Hematopoietic multipotent progenitor cell treated with erythropoietin and hydrocortisone succinate and interleukin-3 and kit ligand, for 6 days (in vitro differentiated cells): ENCODE data around the gene PEBP1.

ENCODE experiments used
- DNase-seq: peaks from one replicate; pipeline ENCODE4 v3.0.0-alpha.2; 2015

Gene PEBP1

DNA sequence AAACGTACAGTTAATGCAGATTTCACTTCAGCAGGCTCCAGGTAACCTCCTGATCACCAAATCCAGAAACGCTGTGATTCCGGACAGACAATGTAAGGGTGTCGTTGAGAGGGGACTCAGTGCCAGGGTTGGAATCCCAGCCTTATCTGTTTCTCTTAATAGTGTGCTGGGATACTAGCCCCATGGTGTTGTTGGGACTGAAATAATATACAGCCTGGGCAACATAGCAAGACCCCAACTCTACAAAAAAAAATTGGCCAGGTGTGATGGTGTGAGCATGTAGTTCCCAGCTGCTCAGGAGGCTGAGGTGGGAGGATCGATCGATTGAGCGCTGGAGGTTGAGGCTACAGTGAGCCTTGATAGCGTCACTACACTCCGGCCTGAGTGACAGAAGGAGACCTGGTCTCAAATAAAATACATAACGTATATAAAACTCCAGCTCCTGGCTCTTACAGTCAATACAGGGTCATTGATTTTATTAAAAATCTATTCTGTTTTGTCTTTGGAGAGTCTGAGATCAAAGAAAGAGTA, 1.3 kb downstream of the PEBP1 start:
- DNase-seq, result no peak

DNA sequence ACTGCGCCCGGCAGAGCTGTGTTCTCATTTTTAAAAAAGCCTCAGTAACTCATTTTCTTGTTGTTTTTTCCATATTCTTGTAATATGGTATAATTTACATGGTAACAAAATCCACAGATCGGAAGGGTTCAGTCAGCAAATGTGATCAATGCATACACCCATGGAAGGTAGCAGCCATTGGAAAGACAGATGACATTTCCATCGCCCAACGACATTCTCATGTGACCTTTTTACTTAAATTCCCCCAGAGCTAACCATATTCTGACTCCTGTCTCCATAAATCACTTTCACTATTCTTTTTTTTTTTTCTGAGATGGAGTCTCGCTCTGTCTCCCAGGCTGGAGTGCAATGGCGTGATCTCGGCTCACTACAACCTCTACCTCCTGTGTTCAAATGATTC, 4.9 kb downstream of the PEBP1 start:
- no peak for DNase-seq

DNA sequence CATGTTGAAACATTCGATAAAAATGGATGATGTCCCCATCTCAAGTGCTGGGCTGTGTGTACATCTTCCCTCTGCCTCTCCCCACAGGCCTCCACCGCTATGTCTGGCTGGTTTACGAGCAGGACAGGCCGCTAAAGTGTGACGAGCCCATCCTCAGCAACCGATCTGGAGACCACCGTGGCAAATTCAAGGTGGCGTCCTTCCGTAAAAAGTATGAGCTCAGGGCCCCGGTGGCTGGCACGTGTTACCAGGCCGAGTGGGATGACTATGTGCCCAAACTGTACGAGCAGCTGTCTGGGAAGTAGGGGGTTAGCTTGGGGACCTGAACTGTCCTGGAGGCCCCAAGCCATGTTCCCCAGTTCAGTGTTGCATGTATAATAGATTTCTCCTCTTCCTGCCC, 8.6 kb downstream of the PEBP1 start:
- no peak for DNase-seq

DNA sequence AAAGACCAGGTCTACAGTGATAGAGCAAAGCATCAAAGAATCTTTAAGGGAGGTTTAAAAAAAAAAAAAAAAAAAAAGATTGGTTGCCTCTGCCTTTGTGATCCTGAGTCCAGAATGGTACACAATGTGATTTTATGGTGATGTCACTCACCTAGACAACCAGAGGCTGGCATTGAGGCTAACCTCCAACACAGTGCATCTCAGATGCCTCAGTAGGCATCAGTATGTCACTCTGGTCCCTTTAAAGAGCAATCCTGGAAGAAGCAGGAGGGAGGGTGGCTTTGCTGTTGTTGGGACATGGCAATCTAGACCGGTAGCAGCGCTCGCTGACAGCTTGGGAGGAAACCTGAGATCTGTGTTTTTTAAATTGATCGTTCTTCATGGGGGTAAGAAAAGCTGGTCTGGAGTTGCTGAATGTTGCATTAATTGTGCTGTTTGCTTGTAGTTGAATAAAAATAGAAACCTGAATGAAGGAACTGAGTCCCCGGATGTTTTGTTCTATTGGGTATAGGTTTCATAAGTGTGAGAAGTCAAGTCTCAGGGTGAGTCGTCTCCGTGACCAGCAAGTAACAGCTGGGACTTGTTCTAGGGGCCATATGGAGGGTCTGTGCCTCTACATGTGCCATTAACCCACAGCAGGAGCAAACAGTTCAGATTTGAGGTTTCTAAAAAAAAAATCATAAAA, 9.3 kb downstream of the PEBP1 start:
- no peak for DNase-seq

DNA sequence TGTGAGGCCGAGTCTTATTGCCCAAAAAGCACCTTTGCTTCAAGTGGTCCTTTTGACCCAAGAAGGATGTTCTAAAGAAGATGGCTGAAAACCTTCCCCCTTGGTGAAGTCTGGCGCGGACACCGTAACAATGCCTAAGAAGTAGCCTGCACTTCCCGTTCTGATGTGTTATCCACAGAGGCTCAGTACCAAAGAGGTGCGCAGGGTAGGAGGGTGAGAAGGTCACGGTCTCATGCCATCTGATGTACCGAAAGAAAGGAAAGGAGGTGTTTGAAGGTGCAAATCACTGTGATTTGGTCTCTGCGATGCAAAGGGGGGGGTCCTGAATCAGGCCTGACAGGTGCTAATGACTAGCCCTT, 9.9 kb downstream of the PEBP1 start:
- no peak for DNase-seq

DNA sequence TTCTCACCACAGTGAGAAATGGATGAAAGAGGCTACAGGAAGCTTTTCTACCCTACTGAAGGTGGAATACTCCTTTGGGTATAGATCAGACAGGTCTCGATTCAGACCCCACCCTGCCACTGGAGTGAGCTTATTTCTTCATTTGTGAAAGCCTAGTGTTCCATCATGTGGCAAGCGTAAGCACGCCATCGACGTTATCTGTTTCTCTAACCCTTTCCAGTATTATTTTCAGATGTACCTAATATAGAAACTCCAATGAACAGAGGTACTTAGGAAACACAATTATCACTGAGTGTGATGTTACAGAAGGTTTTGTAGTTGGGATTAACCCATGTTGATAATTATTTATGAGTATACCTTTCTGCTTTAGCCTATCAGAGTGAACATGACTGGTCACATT, 12.4 kb downstream of the PEBP1 start:
- no peak for DNase-seq

DNA sequence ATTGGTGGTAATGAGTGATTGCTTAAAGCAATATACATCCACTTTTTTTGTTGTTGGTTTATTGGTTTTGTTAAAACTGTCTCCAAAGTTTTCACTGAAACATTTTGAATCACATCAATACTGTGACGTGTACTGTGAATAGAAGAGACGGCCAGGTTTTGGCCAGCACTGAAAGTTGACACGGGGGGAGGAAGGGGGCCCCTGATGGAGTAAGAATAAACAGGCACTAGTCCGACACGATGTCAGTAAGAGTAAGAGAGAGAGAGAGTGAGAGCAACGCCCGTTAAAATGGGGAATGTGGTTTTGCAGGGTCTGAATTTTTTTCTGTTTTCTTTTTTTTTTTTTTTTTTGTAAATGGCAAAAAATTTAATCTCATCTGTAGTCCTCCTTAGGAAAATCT, 14.7 kb downstream of the PEBP1 start:
- no peak for DNase-seq

DNA sequence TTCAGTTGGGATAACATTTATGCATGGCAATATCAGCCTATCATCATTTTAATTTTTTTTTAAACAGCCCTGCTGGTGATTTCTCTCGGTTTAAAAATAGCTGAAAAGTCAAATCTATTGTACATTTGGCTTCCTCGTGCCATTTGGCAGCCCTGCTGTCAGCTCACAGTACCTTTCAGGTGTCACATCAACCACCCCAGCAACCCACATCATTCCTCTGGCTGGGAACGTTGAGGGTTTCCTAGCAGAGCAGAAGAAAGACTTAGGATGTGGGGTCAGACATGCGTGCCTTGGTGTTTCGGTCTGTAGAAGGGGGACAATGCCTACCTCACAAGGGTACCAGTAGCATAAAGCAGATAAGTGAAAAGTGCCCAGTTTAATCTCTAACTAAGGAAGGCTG, 15.8 kb downstream of the PEBP1 start:
- DNase-seq, result no peak

DNA sequence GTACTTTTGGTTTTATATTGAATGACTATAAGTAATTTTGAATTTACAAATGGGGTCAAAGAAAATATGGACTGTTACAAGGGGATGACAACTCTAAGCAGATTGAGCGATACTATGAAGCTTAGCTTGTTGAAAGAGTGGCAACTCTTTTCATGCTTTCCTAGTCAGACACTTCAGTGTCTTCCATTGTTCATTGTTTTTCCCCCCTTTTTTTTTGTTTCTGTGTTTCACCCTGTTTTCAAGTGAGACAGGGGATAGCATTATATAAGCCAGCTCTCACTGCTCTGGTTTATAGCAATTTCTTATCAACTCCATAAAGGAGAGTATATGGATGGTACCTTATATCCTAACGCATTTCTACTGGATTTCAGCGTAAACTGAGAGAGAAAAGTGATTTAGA, 24.6 kb downstream of the PEBP1 start:
- DNase-seq, result no peak

DNA sequence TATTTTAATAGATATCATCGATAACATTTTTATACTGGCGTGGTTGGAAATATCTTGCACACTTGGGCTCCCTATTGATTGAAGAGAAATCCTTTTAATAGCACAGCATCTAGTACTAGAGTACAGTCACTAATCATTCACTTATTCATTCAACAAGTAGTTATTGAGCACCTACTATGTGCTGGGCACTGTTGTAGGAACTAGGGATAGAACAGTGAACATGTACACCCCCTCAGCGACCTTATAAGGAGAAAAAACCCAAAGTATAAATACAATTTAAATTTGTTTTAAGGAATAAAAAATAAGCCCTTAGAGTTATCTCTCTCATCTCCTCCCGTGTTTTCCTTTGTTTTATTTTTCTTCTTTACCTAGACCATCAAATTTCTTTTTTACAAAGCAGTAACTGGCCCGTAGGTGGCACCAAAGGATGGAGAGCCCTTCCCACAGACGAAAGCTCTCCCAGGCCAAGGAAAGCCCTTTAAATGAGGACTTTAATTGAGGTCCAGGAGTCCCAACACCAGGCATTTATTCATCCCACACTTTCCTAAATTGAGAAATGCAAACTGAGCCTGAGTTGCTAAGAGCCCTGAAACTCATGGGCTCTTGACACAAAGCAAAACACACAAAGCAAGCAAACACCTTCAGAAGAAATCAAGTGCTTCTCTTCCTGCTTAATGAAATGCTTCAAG, 29.0 kb downstream of the PEBP1 start:
- DNase-seq, result peak; percentile 42

DNA sequence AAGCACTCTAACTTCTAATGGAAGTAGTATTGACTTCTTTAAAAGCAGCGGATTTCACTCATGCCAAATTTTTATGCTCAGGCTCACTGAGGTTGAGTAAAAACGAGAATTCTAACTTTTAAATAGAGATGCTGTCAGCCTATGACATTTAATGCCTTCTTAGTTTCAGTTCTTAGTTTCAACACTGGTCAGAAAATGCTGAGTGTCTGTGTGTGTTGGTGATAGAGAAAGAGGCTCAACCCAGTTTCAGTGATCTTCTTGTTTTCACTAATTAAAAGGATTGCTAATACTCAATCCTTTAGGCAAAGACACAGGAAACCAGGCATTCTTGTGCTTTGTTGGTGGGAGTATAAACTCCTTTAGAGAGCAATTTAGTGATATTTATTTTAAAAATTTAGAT, 31.0 kb downstream of the PEBP1 start:
- DNase-seq, result no peak

DNA sequence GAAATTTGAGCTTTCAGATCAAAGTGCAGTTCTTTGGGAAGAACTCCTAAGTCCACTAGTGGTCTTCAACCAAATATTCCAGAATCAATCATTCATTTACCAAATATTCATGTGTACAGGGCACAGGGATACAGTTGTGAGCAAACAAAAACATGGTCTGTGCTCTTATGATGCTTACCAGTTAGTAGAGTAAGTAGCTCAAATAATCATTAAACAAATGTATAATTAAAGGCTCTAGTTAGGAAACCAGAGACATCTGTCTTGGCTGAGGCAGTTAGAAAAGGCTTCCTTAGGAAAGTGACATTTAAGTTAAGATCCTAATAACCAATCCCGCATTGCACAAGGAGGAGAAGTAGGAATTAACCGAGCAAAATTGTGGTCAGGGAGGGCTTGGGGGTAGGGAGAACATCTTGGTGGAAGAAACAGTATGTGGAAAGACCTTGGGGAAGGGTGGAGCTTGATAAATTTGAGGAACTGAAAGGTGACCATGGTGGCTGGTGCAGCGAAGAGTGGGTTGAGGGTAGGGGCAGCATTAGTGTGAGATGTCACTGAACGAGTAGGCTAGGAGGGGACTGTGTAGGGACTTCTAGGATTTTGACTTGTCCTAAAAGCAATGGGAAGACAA, 40.0 kb downstream of the PEBP1 start:
- peak; percentile 13 for DNase-seq

DNA sequence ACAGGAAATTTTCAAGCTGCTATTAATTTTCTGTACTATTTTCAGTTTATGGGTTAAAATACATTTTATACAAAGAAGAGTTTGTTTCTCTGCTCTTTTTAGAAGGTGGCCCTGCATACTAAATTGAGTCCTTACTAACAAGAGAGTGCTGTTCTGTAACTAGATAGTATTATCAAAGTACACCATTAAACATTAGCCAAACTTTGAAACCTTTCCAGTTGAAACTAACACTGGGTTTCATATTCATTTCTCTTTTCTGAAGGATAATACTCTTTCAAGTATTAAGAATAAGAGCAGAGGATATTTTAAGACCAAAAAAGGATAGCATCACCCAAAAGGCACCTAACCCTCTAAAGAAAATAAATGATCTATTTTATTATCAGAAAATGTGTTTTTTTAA, 47.2 kb downstream of the PEBP1 start:
- DNase-seq, result no peak

DNA sequence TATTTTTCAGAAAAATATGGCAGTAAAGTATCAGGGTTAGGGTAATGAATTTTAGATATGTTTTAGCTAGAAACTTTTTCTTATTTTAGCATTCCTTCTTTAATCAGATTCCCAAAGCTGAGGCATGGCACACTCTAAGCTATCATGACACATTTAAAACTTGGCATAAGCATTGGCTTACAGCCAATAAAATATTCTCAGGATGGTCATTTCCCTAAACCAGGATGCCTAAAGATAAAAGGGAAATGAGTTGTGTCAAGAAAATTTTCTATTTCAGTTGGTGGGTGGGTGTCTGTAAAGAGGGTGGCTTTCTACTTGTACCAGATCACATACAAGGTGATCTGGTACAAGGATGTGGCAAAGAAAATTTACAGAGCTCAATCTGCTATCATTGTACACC, 47.8 kb downstream of the PEBP1 start:
- no peak for DNase-seq

DNA sequence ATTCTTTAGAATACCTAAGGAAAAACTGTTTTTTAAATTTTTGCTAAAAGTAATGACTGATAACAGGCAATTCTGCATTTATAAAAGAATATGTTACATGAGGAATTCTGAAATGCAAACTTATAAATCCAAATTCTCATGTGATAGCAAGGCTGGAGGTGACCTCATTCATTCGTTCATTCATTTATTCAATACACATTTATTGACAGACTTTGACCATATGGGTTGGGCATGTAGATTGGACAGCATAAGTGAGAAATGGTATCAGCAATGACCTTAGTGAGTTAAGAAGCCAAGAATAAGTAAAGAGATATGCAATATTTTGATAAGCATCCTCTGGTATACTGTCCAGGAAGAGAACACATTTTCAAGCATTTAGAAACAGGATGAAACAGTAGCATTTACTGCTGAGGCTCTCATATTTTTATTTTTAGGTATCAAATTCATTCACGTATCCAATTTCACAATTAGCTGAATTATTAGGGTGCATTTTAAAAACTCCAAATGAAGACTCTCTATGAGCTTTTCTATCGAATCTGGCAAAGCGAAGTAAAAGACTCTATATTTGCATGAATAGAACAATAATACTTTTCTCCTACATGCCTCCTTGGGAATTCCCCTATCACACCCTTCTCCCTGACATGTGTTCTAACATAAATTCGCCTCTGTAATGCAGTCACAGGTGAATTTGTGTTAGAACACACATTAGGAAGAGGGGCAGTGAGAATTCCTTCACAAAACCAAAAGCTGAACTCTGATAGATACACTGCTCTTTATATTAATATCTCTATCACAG, 49.9 kb downstream of the PEBP1 start:
- no peak for DNase-seq

DNA sequence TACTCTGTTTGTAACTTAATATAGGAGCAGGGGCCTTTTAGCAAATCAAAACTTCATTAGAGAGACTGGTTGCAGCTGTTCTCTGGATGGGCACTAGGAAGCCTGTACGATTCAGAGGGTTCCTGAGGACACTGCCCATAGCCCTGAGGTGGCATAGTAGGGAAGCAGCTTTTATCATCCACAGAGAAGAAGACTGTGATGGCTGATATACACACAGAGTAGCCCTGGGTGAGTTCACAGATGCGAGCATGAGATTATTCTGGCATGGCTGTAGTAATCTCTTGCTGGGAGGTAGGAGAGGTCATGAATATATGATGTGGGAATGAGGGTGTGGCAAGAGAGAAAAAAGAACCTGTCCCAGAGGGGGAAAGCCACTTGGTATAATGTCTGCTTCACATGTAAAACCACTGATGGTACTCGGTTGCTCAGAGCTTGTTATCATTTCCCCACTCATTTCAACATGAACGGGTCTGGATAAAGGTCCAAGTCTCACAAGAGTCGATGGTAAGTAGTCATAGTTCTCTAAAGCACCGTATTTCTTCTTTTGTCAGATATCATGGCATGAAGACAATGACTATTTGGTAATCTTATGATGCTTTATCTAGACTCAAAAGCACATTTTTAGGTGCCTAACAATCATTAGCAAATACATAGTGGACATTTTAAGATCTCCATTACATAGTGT, 52.0 kb downstream of the PEBP1 start:
- DNase-seq, result peak; percentile 60

DNA sequence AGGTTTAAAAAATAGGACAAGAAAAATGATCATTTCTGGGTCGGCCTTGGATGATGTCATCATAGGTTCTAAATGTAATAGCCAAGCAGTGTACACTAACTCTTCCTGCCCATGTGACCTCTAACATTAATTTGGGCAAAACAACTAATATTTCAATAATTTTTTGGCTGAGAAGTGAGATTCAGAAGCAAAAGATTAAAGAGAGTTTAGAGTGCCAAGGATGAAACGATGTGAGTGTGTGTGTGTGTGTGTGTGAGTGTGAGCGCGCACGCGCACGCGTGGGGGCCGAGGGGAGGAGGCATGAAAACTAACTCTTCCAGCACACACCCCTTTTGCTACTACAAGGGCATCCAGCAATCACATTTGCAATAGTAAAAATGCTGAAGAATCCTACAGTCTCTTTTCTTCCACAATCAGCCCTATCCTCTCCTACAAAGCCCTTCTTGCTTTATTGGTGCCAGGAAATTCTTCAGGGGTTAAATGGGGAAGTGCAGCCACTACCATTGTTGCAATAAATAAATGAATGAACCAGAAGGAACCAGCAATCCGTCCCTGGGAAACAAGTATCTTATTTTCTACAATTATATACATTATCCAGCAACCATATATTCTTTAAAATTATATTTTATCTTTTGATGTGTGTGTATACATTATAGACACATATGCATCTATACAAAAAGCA, 52.9 kb downstream of the PEBP1 start:
- no peak for DNase-seq

DNA sequence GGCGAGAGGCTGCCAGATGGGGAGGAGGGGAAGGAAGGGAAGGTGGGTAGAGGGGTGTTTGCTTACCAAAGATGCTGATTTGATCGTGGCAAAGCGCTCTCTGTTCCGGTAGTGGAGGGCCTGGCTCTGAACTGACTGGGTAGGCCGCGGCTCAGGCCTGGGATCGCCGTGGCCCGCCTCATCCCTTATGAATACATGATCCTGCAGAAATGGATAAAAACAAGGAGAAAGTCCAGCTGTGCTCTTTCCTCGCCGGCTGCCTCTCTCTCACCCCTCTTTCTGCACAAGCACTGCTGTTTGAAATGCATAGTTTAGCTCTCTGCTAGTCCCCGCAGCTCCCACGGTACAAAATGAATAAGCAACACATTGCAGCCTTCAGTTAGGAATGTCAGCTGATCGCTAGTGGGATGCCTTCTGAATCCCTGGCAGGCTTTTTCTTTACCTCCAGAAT, 53.8 kb downstream of the PEBP1 start:
- no peak for DNase-seq

DNA sequence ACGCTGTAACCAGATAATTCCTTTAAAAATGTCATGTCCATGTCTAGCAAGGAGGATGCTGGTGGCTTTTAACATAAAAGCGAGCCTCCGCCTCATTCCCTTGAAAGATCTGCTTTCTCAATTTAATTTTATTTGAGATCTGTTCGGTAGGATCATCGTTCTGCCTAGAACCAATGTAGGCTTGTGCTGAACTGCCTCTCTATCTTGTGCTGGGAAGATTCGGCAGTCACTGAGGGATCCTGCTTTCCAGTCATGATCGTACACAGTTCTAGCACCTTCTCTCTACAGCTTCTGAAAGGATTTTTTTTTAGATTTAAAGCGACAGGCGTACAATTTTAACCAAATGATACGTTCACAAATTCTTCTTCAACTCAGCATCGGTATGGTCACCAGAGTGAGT, 54.3 kb downstream of the PEBP1 start:
- DNase-seq, result no peak

DNA sequence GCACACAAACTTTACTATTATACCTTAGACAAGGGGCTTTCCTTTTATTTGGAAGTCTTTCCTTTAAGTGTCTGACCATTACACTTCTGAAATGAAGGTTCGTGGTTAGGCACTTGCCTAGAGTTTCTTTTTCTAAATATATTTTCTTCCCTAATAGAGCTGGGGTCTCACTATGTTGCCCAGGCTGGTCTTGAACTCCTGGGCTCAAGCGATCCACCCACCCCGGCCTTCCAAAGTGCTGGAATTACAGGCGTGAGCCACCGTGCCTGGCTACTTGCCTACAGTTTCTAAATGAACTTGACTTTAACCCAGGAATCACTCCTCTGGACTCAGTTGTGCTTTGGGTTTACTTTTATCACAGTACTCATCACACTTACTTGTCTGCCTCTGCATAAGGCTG, 57.6 kb downstream of the PEBP1 start:
- DNase-seq, result no peak

DNA sequence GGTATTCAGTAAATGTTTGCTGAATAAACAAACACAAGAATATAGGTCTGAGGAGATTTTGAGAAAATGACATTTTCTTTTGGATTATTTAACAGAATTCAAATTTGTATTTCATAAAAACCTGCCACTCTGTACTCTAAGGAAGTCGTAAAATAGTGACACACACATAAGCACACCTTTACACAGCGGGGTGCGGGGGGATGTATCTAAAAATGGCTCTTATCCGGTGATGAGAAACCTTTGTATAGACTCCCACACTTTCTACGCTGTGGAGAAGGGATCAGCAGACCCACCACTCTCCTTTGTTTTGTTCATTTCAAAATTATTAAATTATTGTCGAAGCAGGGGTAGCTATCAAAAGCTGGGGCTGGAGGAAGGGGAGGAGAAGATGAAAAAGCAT, 58.0 kb downstream of the PEBP1 start:
- no peak for DNase-seq
